ENCODE measurements around the gene MACROD2. TPM values are rescaled to one million over a fixed set of nuclear protein-coding genes. Genes with fewer than 3 reads are reported as not detected.

MACROD2 gene
- total RNA-seq, 4 donors from 2014 or later = 12.6 to 60.3 (median 18.9) TPM

DNA sequence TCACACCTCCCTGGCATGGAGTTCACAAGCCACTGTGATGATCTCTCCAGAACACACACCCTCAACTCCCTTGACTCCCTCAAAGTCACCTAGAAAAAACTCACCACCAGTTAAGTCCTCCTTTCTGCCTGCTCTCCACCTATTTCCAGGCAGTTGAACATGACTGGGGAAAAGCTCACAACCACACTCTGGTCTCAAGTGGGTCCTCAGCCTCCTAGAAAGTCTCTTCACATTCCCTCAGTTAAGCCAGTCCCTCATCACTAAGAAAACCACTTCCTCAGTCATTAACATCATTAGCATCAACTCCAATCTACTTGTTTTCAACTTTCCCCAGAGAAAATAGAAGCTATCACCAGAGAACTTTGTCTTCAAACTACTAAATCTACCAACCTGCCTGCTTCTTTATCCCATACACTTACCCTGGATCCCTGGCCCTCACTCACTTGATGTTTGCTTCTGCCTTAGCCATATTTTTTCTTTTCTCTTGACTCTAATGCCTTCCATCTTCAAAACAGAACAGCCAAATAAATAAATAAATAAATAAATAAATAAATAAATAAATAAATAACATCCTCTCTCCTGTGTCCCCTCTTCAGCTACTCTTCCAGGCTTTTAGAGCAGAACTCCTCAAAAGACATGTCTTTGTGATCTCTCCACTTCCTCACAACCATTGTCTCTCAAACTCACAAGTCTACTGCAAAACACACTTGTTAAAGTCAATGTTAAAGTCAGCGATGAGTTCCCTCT lies 1084.5 kb downstream of the MACROD2 start:
- Histone ChIP-seq H3K27me3 (no peaks in the 10 kb centered on the region), H3K4me1 (no peaks in the 10 kb centered on the region), H3K27ac (no peak overlapping the region), H3K9me3 (no peaks in the 10 kb centered on the region), H3K36me3 (no peaks in the 10 kb centered on the region), H3K4me3 (no peak overlapping the region)
- no peak for TF ChIP-seq POLR2A (IDR thresholded peaks at IDR 0.05)
- TF ChIP-seq, protein P1, sequence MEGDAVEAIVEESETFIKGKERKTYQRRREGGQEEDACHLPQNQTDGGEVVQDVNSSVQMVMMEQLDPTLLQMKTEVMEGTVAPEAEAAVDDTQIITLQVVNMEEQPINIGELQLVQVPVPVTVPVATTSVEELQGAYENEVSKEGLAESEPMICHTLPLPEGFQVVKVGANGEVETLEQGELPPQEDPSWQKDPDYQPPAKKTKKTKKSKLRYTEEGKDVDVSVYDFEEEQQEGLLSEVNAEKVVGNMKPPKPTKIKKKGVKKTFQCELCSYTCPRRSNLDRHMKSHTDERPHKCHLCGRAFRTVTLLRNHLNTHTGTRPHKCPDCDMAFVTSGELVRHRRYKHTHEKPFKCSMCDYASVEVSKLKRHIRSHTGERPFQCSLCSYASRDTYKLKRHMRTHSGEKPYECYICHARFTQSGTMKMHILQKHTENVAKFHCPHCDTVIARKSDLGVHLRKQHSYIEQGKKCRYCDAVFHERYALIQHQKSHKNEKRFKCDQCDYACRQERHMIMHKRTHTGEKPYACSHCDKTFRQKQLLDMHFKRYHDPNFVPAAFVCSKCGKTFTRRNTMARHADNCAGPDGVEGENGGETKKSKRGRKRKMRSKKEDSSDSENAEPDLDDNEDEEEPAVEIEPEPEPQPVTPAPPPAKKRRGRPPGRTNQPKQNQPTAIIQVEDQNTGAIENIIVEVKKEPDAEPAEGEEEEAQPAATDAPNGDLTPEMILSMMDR (IDR thresholded peaks at IDR 0.05) = no peak
- TF ChIP-seq POLR2AphosphoS5 (IDR thresholded peaks at IDR 0.05) = no peak
- TF ChIP-seq EP300 (IDR thresholded peaks at IDR 0.05) = no peak
- WGBS = 97% methylated on average over 1 of the region's 1 CpG
- DNase-seq (ENCODE audit: low spot score in 2 of 2) = no peak

DNA sequence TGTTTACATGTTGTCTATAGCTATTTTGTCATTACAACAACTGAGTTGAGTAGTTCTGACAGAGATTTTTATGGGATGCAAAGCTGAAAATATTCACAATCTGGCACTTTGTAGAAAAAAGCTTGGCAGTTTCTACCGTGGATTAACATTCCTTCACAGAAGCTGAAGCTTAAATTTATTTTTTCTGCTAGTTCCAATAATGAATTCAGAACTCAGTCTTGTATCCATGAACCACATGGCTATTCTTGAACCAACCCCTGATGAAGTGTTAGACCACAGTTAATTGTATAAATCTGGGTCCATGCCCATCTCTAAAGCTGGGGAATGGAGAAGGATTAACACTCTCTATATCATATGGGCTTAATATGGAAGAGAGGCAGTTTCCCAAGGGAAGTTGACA lies 1085.9 kb downstream of the MACROD2 start:
- no peak overlapping the region for H3K4me3 ChIP-seq
- no peak for DNase-seq (ENCODE audit: low spot score in 2 of 2)
- 35% methylated on average over 1 of the region's 1 CpG for WGBS
- no peaks in the 10 kb centered on the region for H3K27me3 ChIP-seq
- no peaks in the 10 kb centered on the region for H3K36me3 ChIP-seq
- H3K4me1 ChIP-seq = no peaks in the 10 kb centered on the region
- no peaks in the 10 kb centered on the region for H3K9me3 ChIP-seq
- TF ChIP-seq POLR2AphosphoS5 (IDR thresholded peaks at IDR 0.05) (no peak), POLR2A (IDR thresholded peaks at IDR 0.05) (no peak), EP300 (IDR thresholded peaks at IDR 0.05) (no peak)
- TF ChIP-seq, protein P1 (IDR thresholded peaks at IDR 0.05) = no peak
- H3K27ac ChIP-seq = no peak overlapping the region

DNA sequence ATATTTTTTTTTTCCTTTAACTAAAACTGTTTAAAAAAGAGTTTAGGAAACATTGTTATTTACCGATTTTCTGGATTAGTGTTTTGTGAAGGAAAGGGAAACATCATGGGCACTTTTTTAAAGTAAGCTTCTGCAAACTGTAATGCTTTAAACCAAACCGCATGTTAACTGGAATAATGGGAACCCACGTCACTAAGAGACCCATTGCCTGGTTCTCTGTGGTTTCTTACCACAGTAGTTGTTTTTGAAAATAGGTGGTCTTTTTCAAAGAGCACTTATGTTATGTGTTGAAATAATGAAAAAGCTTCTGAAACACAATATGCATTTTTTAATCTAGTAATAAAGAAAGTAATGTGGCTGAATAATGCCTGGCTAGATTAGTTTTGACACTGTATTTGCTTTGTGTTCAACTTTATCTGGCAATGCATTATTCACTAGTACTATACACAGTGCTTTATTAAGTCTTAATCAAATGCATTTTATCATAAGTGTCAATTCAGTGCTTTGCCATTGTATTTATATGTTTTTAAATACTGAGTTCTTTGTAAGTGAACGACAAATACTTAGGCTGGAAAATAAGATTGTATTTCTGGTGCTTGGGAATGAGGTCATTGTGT lies 1096.2 kb downstream of the MACROD2 start:
- no peaks in the 10 kb centered on the region for H3K9me3 ChIP-seq
- WGBS = 83% methylated on average over 4 of the region's 4 CpGs
- H3K36me3 ChIP-seq = no peaks in the 10 kb centered on the region
- no peak for DNase-seq (ENCODE audit: low spot score in 2 of 2)
- H3K4me3 ChIP-seq = no peak overlapping the region
- no peak for TF ChIP-seq POLR2A (IDR thresholded peaks at IDR 0.05)
- no peak for TF ChIP-seq POLR2AphosphoS5 (IDR thresholded peaks at IDR 0.05)
- TF ChIP-seq, protein P1 (IDR thresholded peaks at IDR 0.05) = no peak
- no peak for TF ChIP-seq EP300 (IDR thresholded peaks at IDR 0.05)
- H3K4me1 ChIP-seq = no peaks in the 10 kb centered on the region
- no peak overlapping the region for H3K27ac ChIP-seq
- no peaks in the 10 kb centered on the region for H3K27me3 ChIP-seq

DNA sequence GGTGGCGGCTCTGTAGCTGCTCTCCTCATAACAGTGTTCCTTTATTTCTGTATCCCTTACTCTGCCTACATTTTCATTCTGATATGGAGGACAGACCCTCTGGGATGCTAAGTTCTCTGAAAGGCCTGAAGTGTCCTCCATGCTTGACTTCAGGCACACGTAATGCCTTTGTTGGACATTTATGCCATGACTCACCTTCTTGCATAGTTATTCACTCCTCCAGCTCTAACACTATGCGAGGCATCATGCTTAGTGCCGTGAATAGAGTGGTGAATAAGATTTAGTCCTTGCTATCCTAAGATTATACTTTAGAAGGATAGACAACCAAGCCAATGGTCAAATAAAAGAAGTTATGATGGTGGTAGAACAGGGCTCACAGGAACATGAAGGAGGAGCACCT lies 1103.0 kb downstream of the MACROD2 start:
- Histone ChIP-seq H3K4me1 (no peaks in the 10 kb centered on the region), H3K27ac (no peak overlapping the region), H3K36me3 (no peaks in the 10 kb centered on the region), H3K27me3 (no peaks in the 10 kb centered on the region), H3K4me3 (no peak overlapping the region), H3K9me3 (no peaks in the 10 kb centered on the region)
- TF ChIP-seq EP300 (IDR thresholded peaks at IDR 0.05) (no peak), POLR2A (IDR thresholded peaks at IDR 0.05) (no peak)
- 97% methylated on average over 4 of the region's 4 CpGs for WGBS
- no peak for DNase-seq (ENCODE audit: low spot score in 2 of 2)

DNA sequence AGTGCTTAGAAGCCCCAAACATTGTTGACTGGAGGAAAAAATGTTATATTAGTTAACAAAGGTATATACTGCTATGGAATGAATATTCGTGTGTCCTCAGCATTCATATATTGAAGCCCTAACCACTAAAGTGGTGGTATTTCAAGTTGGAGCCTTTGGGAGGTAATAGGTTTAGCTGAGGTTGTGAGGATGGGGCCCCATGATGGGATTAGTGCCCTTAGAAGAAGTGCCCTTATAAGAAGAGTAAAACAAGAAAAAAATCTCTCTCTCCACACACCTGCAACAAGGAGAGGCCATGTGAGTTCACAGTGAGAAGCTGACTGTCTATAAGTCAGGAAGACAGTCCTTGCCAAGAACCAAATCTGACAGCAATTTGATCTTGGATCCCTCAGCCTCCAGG lies 1103.8 kb downstream of the MACROD2 start:
- TF ChIP-seq POLR2A (IDR thresholded peaks at IDR 0.05) (no peak), POLR2AphosphoS5 (IDR thresholded peaks at IDR 0.05) (no peak), EP300 (IDR thresholded peaks at IDR 0.05) (no peak)
- TF ChIP-seq, protein P1 (IDR thresholded peaks at IDR 0.05) = no peak
- no peak overlapping the region for H3K4me3 ChIP-seq
- H3K36me3 ChIP-seq = no peaks in the 10 kb centered on the region
- H3K27ac ChIP-seq = no peak overlapping the region
- H3K9me3 ChIP-seq = no peaks in the 10 kb centered on the region
- DNase-seq (ENCODE audit: low spot score in 2 of 2) = no peak
- H3K4me1 ChIP-seq = no peaks in the 10 kb centered on the region
- WGBS = 75% methylated on average over 1 of the region's 1 CpG
- H3K27me3 ChIP-seq = no peaks in the 10 kb centered on the region

All from suprapubic skin (tissue), 4 donors.